Mammary epithelial cell (primary cell): ENCODE data around the gene FUNDC2.

Experiments
- CTCF ChIP-seq, 2 donors: IDR thresholded peaks in 1 of 2; conservative IDR thresholded peaks in 1 of 2; 2 replicates each; pipeline ENCODE4 v1.5.1; 2011 to 2012; ENCODE audit warnings: inconsistent platforms in 2 of 2, low read length in 2 of 2, mild to moderate bottlenecking in 2 of 2, control low read depth in 1 of 2, low read depth in 1 of 2; ENCODE audit not compliant: insufficient read depth in 1 of 2; ENCODE audit errors: extremely low read depth in 1 of 2
- EZH2 ChIP-seq: IDR thresholded peaks from 2 replicates; pipeline ENCODE4 v1.6.1; 2012; ENCODE audit warnings: low read length, inconsistent platforms, borderline replicate concordance

GRCh38 chrX:154987940-154988339 is 38.7 kb upstream of the FUNDC2 start:
- TF ChIP-seq CTCF (conservative IDR thresholded peaks at IDR 0.05 in 1 of 2, IDR thresholded peaks at IDR 0.05 in 1 of 2; ENCODE audit: extremely low read depth in 1 of 2, insufficient read depth in 1 of 2, low read depth in 1 of 2, low read length in 2 of 2) (no peak), EZH2 (no peak)
